Stimulated activated CD4-positive, alpha-beta T cell treated with anti-CD3 and anti-CD28 coated beads, Interleukin-4, amount 100 ng/mL, for 4 hours (primary cell): ENCODE data around the gene TOP3B.

Experiments
- DNase-seq, 2 experiments: peaks; one replicate each; pipeline ENCODE4 v3.0.0-alpha.2; 2020

TOP3B gene

DNA sequence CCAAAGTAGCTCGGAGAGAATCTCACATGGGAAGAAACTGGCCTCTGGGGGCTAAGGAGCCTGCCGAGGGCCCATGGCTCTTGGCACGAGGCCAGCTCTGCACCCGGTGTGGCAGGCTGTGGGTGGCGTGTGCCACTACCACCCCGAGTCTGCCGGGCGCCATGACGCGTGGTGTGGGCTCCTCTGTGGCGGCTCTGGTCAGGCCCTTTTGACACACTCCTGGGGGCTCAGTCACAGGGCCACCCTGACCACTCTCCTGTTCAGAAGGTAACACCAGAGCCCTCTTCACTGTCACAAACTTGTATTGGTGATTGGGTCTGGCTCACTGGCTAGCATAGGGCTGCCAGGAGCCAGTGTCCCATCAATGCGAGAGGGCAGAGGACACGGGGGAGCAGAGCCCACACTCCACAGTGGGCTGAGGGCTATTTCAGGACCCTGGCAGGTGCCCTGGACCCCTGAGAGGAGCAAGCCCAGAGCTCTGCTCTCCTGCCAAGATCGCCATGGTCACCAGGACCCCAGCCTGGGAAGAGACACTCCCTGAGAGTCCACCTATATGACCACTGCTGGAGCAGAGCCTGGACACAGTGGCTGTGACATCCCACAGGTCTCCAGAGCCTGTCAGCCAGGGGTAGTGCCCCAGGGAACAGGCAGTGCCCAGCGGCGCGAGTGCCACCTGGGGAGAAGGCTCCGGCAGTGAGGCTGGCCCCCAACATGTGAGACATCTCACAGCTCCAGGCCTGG lies 21.3 kb downstream of the TOP3B start:
- no peak for DNase-seq

DNA sequence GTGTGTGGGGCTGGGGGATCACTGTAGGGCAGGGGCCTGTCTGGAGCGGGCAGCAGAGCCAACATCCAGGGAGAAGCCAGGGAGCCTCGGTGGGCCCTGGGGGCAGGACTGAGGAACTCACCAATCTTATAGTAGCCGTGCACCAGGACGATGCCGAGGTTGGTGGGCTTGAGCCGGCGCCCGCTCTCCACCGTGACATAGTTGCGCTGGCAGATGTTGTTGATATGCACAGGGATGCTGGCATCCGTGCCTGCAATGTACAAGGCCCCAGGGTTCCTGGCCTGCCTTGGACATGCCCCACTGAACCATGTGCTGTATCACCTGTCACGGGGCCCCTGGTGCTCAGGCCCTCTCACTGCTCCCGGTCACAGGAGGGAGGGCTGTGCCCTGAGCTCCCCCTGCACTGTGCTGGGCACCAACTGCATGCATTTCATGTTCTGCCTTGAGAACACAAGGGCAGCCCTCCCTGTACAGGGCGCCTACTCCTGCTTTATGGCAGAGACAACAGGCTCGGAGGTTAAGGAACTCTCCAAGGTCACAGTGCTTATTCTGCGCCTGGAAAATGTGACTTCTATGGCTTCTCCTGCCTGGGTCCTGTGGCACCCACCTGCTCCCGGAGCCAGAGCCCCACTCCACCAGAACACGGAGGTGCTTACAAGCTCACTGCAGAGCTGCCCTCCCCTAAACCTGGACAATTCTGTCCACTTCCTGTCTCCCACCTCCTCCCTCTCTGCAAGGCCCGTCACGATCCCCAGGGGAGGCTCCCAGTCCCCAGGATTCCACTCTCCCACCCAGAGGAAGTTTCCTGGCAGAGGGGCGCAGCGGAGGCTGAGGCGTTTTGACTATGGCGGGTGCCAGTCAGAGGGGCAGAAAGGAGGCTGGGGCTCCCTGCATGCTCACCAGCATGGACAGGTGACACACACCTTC lies 22.1 kb downstream of the TOP3B start:
- no peak for DNase-seq

DNA sequence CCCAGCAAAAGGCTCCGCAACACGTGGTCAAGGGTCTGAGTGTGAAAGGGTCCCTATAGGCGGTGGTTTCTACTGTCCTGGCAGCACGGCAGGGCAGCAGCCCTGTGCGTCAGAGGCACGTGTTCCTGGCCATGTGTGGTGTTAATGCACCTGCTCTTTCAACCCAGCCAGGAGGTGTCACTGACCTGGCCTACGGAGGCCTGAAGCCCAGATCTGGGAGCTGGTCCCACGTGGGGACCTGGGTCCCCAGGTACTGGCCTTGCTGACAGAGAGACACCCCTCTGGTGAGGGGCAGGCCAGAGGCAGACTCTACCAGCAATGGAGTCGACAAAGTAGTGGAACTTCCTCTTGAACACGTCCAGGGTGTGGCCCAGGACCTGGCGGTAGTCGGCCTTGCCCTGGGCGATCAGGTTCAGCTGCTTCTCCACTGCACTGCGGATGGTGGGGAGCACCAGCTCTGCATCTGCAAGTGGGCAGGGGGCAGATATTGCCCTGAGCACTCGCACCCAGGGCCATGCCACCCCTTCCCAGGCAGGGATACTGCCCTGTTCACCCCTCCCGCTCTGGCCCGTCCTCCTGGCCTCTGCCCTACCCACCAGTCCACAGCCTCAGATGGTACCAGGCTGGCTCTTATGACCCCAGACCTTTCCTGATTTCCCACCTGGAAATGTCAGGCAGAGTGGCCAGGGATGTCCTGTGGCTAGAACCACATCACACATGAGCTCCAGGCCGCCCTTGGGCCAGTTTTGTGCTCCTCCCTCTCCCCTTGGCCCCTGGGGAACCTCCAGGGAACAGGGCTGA lies 23.1 kb downstream of the TOP3B start:
- no peak for DNase-seq

DNA sequence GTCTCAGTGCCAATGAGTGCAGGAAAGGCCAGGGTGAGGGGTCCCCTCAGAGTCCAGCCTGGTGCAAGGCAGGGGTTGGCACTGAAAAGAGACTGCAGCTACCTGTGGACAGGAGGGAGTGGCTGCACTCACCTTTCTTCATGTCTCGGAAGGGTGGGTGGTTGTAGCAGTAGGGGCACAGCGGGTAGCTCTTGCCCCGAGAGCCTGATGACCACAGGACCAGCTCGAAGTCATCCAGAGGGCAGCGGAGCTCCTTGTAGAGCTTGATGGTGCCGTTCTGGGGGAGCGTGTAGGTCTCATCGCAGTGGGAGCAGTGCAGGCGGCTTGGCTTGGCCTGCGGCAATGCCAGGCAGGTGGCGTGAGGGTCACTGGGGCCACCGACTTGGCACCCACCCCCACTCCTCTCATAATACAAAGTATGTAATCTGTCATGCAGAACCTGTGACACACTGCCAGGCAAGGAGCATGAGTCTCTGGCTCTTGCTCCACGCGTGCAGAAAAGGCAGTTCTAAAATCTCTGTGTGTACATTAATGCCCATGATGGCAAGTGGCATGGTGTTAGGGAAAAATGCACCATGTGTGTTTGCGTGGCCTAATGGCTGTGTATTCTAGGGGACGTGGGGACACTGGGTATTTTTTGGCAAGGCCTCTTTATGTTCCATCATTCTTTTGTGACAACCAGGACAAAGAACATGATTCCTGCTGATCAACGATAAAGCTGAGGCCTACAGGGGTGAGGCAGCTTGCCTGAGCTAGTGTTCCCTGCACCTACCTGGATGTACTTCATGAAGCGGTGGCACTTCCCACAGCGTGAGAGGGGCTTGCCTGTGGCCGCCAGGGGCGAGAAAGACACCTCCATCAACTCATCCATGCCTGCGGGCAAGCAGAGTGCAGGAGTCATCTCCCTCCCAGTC lies 24.0 kb downstream of the TOP3B start:
- no peak for DNase-seq

DNA sequence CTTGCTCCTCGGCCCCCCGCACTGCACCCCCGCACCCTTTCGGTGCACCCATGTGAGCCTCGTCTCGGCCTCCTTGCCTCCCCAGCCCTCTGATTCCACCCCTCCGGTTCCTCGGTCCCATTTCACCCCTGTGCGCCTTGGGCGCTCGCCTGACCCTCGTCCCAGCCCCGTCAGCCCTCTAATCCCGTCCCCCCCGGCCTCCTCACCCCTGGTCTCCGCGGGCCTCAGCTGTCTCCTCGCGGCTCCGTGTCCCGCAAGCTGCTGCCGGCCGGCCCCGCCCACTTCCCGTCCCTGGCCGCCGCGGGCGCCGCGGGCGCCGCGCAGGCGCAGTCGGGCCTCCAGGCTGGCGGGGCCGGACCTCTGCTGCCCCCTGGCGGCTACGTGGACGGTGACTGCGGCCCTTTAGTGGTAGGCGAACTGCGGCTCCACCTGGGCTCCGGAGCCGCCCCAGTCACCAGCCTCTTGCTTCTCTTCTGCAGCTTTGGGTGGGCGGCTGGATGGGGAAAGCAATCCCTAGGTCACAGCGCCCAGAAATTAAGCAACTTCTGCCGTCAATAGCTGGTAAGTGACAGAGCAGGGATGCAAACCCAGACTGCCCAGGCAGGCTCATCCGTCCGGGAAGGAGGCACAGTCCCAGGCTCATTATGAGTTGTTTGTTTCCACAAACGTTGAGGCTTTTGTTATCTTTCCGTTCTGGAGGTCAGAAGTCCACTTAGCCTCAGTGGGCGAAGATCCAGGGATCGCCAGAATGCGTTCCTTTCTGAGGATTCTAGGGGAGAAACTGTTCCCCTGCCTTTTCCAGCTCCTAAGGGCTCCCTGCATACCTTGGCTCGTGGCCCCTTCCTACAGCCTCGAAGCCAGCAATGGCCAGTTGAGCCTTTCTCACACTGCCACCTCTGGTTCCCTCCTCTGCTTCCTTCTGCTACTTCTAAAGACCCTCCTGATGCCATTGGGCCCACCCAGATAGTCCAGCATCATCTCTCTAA lies 29.7 kb downstream of the TOP3B start, which contains the start of gene PPM1F:
Gene PPM1F, minus strand, starts transcription at position 263 of the 986 bp plus-strand sequence. CDS start 6,800 bp downstream, outside the sequence.
- peak; percentile 85 to 94 for DNase-seq

DNA sequence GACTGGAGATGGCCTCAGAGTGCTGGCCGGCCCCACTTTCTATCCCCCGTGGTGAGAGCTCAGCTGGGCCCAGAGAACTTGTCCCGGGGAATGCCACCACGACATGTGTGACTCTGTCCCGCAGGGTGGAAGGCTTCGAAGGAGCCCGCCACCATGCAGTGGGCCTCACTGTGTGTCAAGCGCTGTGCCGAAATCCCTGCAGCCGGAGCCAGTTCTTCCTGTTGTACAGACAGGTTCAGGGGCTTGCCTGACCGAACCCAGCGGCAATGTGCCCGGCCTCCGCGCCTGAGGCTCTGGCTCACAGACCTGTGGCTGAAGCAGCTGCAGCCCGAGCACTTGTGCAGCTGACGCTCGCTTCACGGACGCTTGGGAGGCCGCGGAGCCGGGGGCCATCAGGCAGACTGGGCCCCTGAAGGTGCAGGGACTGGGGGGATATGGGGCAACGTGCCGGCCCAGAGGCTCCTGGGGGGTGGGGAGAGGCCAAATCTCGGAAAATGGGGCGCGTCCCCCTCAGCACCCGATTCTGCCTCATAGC lies 30.6 kb downstream of the TOP3B start:
- DNase-seq, result peak in 1 of 2 experiments; percentile 7

DNA sequence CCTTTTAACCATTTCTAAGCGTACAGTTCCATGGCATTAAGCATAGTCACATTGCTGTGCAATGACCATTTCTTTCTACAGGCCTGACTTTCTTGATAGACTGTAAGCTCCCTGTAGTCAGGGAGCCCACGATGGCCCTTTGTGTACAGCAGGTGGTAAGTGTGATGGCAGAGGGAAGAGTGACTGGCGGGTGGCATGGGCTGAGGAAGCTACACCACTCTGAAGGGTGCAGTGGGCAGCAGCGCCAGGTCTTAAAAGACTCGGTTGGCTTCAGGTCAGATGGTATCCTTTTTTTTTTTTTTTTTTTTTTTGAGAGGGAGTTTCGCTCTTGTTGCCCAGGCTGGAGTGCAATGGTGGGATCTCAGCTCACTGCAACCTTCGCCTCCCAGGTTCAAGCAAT lies 31.5 kb downstream of the TOP3B start:
- no peak for DNase-seq

DNA sequence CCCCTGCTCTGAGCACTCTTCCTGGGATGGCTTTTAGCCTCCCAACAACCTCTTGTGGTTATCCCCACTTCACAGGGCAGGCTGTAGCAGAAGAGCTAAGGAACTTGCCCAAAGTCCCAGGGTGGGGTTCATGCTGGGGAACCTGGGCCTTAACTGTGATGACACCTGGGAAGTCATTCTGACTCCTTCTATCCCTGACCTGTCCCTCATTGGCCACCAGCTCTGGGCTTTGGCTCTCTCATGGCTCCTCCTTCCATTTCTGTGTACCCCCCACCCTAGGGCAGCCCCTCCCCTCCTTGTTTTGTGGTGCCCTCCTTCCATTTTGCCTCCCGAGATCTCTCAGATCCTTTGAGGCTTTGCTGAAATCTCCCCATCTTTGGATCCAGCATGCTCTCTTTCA lies 32.6 kb downstream of the TOP3B start:
- no peak for DNase-seq

DNA sequence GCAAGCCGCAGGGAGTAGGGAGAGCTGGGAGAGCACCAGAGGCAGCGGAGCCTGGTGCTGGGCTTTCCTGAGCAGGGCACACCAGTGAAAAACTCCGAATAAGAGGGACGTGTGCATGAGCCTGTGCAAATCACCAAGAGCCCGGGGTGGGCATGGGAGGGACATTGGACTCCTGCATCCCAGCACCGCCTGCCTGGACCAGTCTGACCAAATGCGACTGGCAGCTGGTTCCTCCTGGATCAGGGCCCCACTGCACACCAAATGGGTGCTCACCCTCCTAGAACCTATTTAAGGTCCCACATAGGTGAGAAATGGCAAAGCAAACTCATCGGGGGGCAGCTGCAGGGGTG lies 33.0 kb downstream of the TOP3B start:
- DNase-seq, result no peak

DNA sequence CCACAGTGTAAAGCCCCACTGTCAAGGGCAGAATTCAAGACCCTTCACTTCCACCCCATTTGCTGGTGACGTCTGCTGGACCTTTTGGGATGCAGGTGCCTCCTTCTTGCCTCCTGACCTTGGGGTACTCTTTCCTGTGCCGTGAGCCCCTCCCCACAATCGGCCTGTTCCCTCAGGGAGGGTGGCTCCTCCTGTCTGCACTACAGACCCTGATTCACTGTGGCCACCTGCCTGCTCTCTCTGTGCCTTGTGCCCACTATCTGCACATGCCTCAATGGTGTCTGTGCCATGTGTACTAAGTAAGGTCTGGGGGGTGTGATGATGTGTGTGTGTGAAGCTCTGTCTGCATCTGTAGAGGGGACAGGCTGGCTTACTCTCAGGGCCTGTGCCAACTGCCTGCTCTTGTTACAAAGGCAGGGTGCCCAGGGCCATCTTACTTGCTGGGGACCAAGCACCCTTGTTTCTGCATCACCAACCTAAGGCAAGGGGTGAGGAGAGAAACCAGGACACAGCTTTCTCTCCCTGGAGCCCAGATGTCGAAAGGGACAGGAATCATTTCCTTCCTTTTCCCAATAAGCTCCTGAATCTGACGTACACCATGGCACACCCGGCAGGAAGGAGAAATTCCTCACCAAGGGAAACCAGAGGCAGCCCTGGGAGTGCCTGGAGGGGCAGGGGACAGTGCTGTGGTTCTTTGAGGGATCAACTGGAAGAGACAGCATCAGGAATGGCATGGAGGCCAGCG lies 33.6 kb downstream of the TOP3B start:
- no peak for DNase-seq

DNA sequence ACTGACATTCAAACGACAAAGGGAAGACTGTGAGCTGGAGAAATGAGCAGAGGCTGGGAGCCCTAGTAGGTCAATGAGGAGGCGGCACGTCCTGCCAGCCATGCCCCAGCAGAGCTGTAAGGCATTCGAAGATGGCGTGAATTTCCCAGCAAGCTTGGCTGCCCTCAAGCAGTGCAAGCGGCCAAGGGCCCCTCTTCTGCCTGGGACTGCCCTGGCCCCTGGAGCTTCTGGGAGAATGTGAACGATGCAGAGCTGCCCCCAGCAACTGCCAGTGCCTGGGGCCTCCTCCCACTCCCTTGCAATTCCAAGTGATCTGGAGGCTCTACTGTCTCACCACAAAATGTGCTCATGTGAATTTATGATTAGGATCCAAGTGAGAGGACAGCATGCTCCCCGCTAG lies 34.2 kb downstream of the TOP3B start:
- no peak for DNase-seq

DNA sequence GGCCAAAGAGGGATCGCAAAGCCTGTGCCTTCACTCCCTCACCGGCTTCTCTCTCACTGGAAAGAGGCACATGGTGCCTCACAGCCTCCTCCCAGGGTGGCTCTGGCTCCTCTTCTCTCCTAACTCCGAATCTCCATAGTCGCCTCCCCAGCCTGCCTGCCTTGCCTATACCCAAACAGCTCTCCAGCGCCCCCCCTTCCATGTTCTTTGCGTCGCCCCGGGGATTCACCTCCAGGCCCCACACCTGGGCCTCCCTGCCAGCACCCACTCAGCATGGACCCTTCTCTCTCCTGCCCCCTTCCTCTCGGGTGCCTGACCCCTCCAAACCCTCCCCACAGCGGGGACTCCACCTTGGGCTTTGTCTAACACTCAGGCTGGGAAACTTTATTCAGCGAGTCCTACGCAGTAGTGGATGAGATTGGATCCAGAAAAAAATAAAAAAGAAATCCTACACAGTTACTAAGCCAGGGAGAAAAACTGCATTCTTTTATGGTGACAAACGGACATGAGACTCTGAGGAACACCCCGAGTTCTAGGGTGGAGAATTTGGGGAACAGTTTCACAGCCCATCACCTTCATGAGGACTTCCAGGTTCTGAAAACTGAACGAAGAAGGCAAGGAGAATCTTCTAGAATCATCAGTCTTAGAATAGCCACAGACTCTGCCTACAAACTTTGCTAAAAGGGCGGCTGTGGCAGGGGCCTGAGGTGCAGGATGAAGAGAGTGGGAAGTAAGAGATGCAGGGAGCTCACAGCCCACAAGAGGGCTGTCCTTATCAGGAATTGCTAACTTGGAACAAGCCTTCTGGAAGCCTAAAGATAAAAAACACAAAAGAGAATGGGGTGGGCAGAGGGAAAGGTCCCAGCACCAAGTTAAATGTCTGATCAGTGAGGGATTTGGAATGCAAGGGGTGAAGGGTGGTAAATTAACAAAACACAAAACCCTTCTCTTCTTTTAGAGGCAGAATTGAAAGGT lies 35.3 kb downstream of the TOP3B start:
- no peak for DNase-seq

DNA sequence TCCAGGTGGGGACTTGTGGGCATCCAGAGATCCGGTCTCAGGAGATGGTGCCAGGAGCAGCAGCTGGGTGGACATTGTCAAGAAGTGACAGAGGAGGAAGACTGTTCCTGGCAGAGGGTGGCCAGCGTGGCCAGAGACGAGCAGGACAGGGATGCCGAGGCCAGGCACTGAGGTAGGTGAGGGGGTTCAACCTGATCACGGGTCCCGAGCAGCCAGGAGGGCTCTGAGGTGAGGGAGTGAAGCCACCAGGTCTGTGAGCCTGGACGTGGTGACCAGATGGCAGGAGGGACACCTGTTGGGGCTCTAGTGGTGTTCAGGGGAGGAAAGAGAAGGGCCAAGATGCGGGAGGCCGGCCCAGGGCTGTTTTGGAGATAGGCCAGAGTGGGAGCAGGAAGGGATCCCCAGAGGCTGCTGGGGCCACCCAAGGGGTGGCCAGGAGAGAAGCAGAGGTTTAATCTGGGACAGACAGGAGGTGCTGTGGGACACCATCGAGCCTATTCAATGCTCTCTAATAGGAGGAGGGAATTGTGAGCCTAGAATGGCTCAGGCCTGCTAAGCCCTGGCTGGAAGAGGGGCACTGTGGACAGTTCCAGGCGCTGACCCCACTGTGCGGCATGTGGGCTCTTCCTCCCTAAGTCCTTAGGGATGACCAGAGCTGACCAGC lies 36.2 kb downstream of the TOP3B start:
- no peak for DNase-seq

DNA sequence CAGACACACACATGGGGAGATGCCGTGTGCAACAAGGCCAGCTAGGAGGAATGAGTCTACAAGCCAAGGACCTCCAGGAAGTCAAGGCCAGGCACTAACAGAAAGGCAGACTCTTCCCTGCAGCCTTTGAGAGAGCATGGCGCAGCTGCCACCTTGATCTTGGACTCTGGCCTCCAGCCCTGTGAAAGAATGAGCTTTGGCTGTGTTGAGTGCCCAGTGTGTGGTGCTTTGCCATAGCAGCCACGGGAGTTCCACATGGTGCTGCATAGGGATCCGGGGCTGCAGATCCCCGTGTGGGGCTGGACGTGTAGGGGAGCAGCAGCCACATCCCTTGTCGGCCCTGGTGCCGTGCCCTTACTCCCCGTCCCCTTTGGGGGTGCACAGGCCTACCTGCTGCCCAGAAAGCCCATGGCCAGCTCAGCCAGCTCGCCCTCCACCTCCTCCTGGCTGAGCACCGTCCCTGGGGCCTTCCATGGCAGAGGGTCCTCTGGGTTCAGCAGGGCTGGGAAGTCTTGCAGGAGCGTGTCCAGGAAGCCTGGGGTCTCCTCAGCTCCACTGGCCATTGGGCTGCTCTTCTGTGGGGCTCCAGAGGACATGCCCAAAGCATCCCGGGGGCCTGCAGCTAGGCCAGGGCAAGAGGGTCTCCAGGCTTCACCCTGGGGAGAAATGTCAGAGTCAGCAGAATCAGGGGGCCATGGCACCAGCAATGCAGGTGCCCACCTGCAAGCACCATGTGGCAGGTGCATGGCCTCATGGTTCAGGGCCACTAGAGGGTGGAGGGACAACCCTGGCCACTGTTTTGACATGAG lies 36.9 kb downstream of the TOP3B start:
- no peak for DNase-seq

DNA sequence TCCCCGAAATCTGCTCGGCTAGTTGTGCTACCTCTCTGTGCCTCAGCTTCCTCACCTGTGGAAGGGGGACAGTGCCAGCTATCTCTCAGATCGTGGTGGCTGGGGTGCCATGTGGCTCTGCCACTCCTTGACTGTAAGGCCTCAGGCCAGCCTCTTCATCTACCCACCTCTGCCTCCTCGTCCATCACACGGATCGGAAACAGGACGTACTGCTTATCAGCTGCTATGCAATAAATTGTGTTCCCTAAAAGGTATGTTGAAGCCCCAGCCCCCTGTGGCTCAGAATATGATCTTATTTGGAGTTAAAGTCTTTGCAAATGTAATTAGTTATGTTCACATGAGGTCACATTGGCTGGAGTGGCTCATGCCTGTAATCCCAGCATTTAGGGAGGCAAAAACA lies 37.7 kb downstream of the TOP3B start:
- DNase-seq, result no peak

DNA sequence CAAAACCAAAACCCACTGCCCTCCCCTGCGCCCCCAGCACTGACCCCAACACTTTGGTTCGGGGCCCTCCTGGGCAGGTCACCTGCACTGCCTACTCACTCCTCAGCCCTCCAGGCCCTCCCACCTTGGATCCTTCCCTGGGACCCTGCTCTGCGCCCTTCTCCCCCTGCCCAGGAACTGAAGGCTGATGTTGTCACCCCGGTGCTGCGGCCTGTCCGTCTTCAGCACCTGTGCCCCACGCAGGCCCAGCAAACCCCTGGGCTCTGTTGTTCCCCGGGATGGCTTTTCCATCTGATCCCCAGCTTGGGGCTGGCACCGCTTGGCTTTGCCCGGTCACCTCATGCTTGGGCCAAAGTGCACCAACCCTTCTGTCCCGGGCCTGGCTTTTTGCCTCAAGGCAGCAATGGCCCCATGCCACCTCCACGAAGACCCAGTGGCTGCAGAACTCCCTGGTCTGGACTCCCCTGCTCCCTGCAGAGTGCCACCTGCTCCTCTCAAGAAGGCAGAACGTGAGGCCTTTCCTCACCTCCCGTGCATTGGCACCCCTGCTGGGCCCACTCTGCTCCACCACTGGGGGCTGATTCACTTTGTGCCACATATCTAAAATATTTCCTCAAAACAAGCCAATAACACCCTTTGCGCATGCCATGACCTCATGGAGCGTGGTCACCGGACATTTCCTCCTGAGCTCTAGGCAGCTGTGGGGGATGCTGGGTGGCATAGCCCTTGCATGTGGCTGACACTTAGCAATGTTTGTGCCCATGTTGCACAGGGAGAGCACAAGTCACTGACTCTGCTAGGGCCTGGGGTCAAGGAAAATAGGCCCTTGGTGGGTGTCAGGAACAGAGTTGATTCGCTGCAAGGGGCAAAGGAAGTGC lies 38.8 kb downstream of the TOP3B start:
- no peak for DNase-seq
